HCT116 (cell line): Measurements from ENCODE around the gene NFIA. TPM values are rescaled to one million over a fixed set of nuclear protein-coding genes. Genes with fewer than 3 reads are reported as not detected.

Experiments
- ATAC-seq: fragments of 200-7000 bp; cut with Tn5 transposase; 2 replicates; pipeline ENCODE4 v1.9.1; 2020; ENCODE audit warnings: mild to moderate bottlenecking, moderate library complexity
- BruUV-seq: library from RNA; stranded (reverse); fragments of 400-500 nt; replicated peaks from 2 replicates; lab custom pipeline; 2021; lab: Mats Ljungman, UMichigan
- CTCF ChIA-PET: fragments of 300-600 bp; sonication (Branson Sonifier 250); formaldehyde crosslinking; loops from one replicate; lab custom pipeline; 2021; ENCODE audit warnings: antibody characterized with exemption; lab: Charles Lee
- POLR2A ChIA-PET: fragments of 300-600, 350-600 bp; sonication (Branson Sonifier 250); formaldehyde crosslinking; loops from one replicate; lab custom pipeline; 2021; ENCODE audit warnings: antibody characterized with exemption; lab: Charles Lee
- RAD21 ChIA-PET, 2 experiments: fragments of 300-600 bp; sonication (Branson Sonifier 250); formaldehyde crosslinking; loops; one replicate each; lab custom pipeline; 2023; ENCODE audit warnings: low total read pairs in 2 of 2; ENCODE audit not compliant: uncharacterized antibody in 2 of 2, unreplicated experiment in 2 of 2, low non-redundant PET in 1 of 2; lab: Charles Lee
- DNase-seq: peaks from one replicate; pipeline ENCODE4 v3.0.0-alpha.2; 2010; ENCODE audit warnings: low read depth, low spot score
- H2AFZ ChIP-seq: fragments of 200-600 bp; shearing (Covaris generic), sonication (generic); 2 replicates; pipeline ENCODE4 v1.6.1; 2017; ENCODE audit warnings: low read depth, mixed run types, mixed read lengths, antibody characterized with exemption, low read length; ENCODE audit not compliant: poor library complexity, severe bottlenecking
- H3K27ac ChIP-seq: 2 replicates; pipeline ENCODE4 v1.5.1; 2012; ENCODE audit warnings: low read depth, low read length
- H3K27me3 ChIP-seq: fragments of 200-600 bp; sonication (generic); 2 replicates; pipeline ENCODE4 v1.6.1; 2016; ENCODE audit warnings: mixed run types, low read length, mixed read lengths; ENCODE audit not compliant: insufficient read depth
- H3K36me3 ChIP-seq, 2 experiments: fragments of 200-500 bp in 1 of 2; fragments of 200-600 bp in 1 of 2; sonication (Bioruptor generic) in 1 of 2; sonication (generic) in 1 of 2; 2 replicates each; pipeline versions ENCODE4 v1.5.1 to v1.6.1; 2014 to 2016; ENCODE audit warnings: low read length in 2 of 2, inconsistent platforms in 1 of 2, mixed read lengths in 1 of 2, mixed run types in 1 of 2; ENCODE audit not compliant: insufficient read depth in 2 of 2, control insufficient read depth in 1 of 2
- H3K4me1 ChIP-seq, 2 experiments: fragments of 200-600 bp in 1 of 2; sonication (generic) in 1 of 2; 2 replicates each; pipeline versions ENCODE4 v1.5.1 to v1.6.1; 2012 to 2017; ENCODE audit warnings: low read length in 2 of 2, inconsistent platforms in 1 of 2, mild to moderate bottlenecking in 1 of 2, mixed read lengths in 1 of 2, mixed run types in 1 of 2, moderate library complexity in 1 of 2; ENCODE audit not compliant: insufficient read depth in 2 of 2, control insufficient read depth in 1 of 2
- H3K4me2 ChIP-seq: fragments of 200-600 bp; sonication (generic); 2 replicates; pipeline ENCODE4 v1.6.1; 2017; ENCODE audit warnings: mixed run types, low read length, mixed read lengths
- H3K4me3 ChIP-seq, 2 experiments: fragments of 200-600 bp in 1 of 2; sonication (generic) in 1 of 2; replicated peaks in 1 of 2; 2 replicates each; pipeline ENCODE4 v1.5.1; 2011 to 2016; ENCODE audit warnings: low read length in 2 of 2, control low read depth in 1 of 2, low read depth in 1 of 2, mild to moderate bottlenecking in 1 of 2, mixed read lengths in 1 of 2, mixed run types in 1 of 2
- H3K79me2 ChIP-seq: fragments of 200-600 bp; sonication (generic); 2 replicates; pipeline ENCODE4 v1.6.1; 2017; ENCODE audit warnings: mild to moderate bottlenecking, mixed run types, low read length, moderate library complexity, mixed read lengths; ENCODE audit not compliant: insufficient read depth
- H3K9ac ChIP-seq: fragments of 200-600 bp; sonication (generic); 2 replicates; pipeline ENCODE4 v1.6.1; 2016; ENCODE audit warnings: low read length, mixed read lengths
- H3K9me2 ChIP-seq: fragments of 200-600 bp; sonication (generic), shearing (Covaris generic); 2 replicates; pipeline ENCODE4 v1.6.1; 2017; ENCODE audit warnings: mixed run types, mild to moderate bottlenecking, moderate library complexity; ENCODE audit not compliant: insufficient read depth
- H3K9me3 ChIP-seq, 2 experiments: fragments of 200-500 bp in 1 of 2; fragments of 200-600 bp in 1 of 2; sonication (Bioruptor generic) in 1 of 2; sonication (generic) in 1 of 2; 2 replicates each; pipeline ENCODE4 v1.6.1; 2014 to 2017; ENCODE audit warnings: low read length in 2 of 2, mixed read lengths in 2 of 2, inconsistent platforms in 1 of 2, low read depth in 1 of 2, mild to moderate bottlenecking in 1 of 2, mixed run types in 1 of 2, moderate library complexity in 1 of 2; ENCODE audit not compliant: control insufficient read depth in 1 of 2, insufficient read depth in 1 of 2
- H4K20me1 ChIP-seq: fragments of 200-600 bp; sonication (generic), shearing (Covaris generic); 2 replicates; pipeline ENCODE4 v1.6.1; 2017; ENCODE audit warnings: mixed run types, mild to moderate bottlenecking, moderate library complexity; ENCODE audit not compliant: insufficient read depth
- CEBPB ChIP-seq: IDR thresholded peaks from 2 replicates; pipeline ENCODE4 v1.6.1; 2012; ENCODE audit warnings: low read depth
- CTCF ChIP-seq, 3 experiments: fragments of 200-600 bp in 1 of 3; sonication (generic) in 1 of 3; IDR thresholded peaks in 2 of 3; conservative IDR thresholded peaks in 1 of 3; 2 replicates each; pipeline ENCODE4 v1.5.1; 2012 to 2017; ENCODE audit warnings: low read depth in 2 of 3, low read length in 2 of 3, antibody characterized with exemption in 1 of 3, borderline replicate concordance in 1 of 3, control low read depth in 1 of 3, mild to moderate bottlenecking in 1 of 3, mixed read lengths in 1 of 3, mixed run types in 1 of 3, moderate library complexity in 1 of 3; ENCODE audit not compliant: insufficient read depth in 1 of 3
- EGR1 ChIP-seq: IDR thresholded peaks from 2 replicates; pipeline ENCODE4 v1.6.1; 2012; ENCODE audit warnings: low read depth
- JUND ChIP-seq: IDR thresholded peaks from 2 replicates; pipeline ENCODE4 v1.6.1; 2012
- SP1 ChIP-seq: IDR thresholded peaks from 2 replicates; pipeline ENCODE4 v1.6.1; 2012; ENCODE audit warnings: low read depth
- YY1 ChIP-seq: IDR thresholded peaks from 2 replicates; pipeline ENCODE4 v1.6.1; 2011; ENCODE audit warnings: low read length, low read depth, moderate library complexity, mild to moderate bottlenecking; ENCODE audit not compliant: insufficient replicate concordance; ENCODE audit errors: extremely low read depth
- ZNF274 ChIP-seq: fragments of 200-500 bp; sonication (Bioruptor generic); IDR thresholded peaks from 2 replicates; pipeline ENCODE4 v1.6.1; 2014; ENCODE audit warnings: mild to moderate bottlenecking, low read depth, low read length, inconsistent platforms
- intact Hi-C: fragments of 100-400 bp; cut with micrococcal nuclease; formaldehyde crosslinking; loops from 2 replicates; pipeline ENCODE4 v1.10.0; 2022
- total RNA-seq: library from RNA; stranded (reverse); gene quantifications from one replicate; pipeline ENCODE4 v1.2.1, GENCODE V29; 2021; ENCODE audit not compliant: unreplicated experiment

NFIA gene
- total RNA-seq, 1 experiment from 2014 or later, result 17.2 TPM

GRCh38 chr1:61140778-61141177 is 58.4 kb downstream of the NFIA start:
- ChIA-PET CTCF (no interaction called here), RAD21 (no interaction called here), POLR2A (no interaction called here)
- Histone ChIP-seq H3K36me3 (no peaks in the 10 kb centered on the region), H3K9me3 (no peaks in the 10 kb centered on the region), H4K20me1 (no peaks in the 10 kb centered on the region), H3K79me2 (no peaks in the 10 kb centered on the region), H3K4me3 (no peak overlapping the region), H3K27ac (no peak overlapping the region), H3K27me3 (no peaks in the 10 kb centered on the region), H3K4me2 (no peak overlapping the region), H2AFZ (no peak overlapping the region), H3K9ac (no peak overlapping the region), H3K9me2 (no peaks in the 10 kb centered on the region), H3K4me1 (peaks cover 8 to 13% of the 10 kb centered on the region in 2 experiments; a peak in 3 of 4 replicates)
- intact Hi-C loops, result no loop called here
- DNase-seq (no peak), ATAC-seq (no peak)
- no TSS peak for BruUV-seq
- TF ChIP-seq CEBPB (no peak), YY1 (no peak), ZNF274 (no peak), SP1 (no peak), EGR1 (no peak), CTCF (IDR thresholded peaks at IDR 0.05 in 2 of 3, conservative IDR thresholded peaks at IDR 0.05 in 1 of 3; ENCODE audit: borderline replicate concordance in 1 of 3, insufficient read depth in 1 of 3, low read depth in 2 of 3, low read length in 2 of 3) (no peak), JUND (no peak)
